ENCODE data around the gene KIF2C. TPM values are rescaled to one million over a fixed set of nuclear protein-coding genes. Genes with fewer than 3 reads are reported as not detected.
"Not testable (repeated sequence)": the region's sequence is repeated elsewhere in the genome, so short reads cannot be mapped to it uniquely, and the experiment has no call there.

The KIF2C gene
- total and polyA plus RNA-seq, 9 of the 15 experiments (the other 6 are each of a cell fraction or from before 2014, with no cell fraction given) = 84.9 to 226 (median 169) TPM

GRCh38 chr1:44792736-44793502 lies 53.3 kb downstream of the KIF2C start (continued):
- no peak for TF ChIP-seq CUX1 (CRISPR knock-in tag; IDR thresholded peaks at IDR 0.05)
- no peak for TF ChIP-seq SAP30 (IDR thresholded peaks at IDR 0.05; ENCODE audit: borderline replicate concordance, insufficient read depth, low read depth, low read length, poor library complexity, severe bottlenecking)
- TF ChIP-seq GTF2B (IDR thresholded peaks at IDR 0.05; ENCODE audit: extremely low read depth, insufficient read length) = no peak
- no peak for TF ChIP-seq NFRKB (IDR thresholded peaks at IDR 0.05; ENCODE audit: low read depth)
- no peak for TF ChIP-seq MEF2A (IDR thresholded peaks at IDR 0.05; ENCODE audit: control insufficient read depth, low read depth, low read length)
- TF ChIP-seq SRSF7 (optimal IDR thresholded peaks at IDR 0.05; ENCODE audit: low read depth, low read length) = no peak
- no peak for TF ChIP-seq JUND (IDR thresholded peaks at IDR 0.05; ENCODE audit: borderline replicate concordance, low read depth, low read length)
- TF ChIP-seq JUND (tag; IDR thresholded peaks at IDR 0.05; ENCODE audit: borderline replicate concordance, low read depth, low read length) = no peak
- no peak for TF ChIP-seq ZNF655 (CRISPR knock-in tag; IDR thresholded peaks at IDR 0.05)
- TF ChIP-seq CBX2 (IDR thresholded peaks at IDR 0.05; ENCODE audit: insufficient read depth, low read length, poor library complexity, severe bottlenecking) = no peak
- TF ChIP-seq XRCC5 (IDR thresholded peaks at IDR 0.05; ENCODE audit: low read depth, low read length) = no peak
- no peak for TF ChIP-seq NFIX (CRISPR knock-in tag; IDR thresholded peaks at IDR 0.05; ENCODE audit: low read depth)

- BruUV-seq (replicated peaks); intact Hi-C loops (cut with micrococcal nuclease); H3K27me3 ChIP-seq (ENCODE audit: control insufficient read depth in 2 of 2, insufficient read depth in 2 of 2, low read length in 2 of 2); H3K4me3 ChIP-seq; CTCF ChIA-PET (ENCODE audit: low intra/inter-chr PET ratio); DNase-seq (ENCODE audit: extremely low read depth in 1 of 4, low spot score in 3 of 4); FAIRE-seq; ATAC-seq; H3K9ac ChIP-seq (ENCODE audit: insufficient read depth in 1 of 2, low read depth in 2 of 2, low read length in 2 of 2); H3K9me1 ChIP-seq (ENCODE audit: control insufficient read depth, insufficient read depth, low read length); H3K27ac ChIP-seq (ENCODE audit: extremely low read depth, low read depth, low read length); H3K4me2 ChIP-seq (ENCODE audit: insufficient read depth, low read length); H3K9me3 ChIP-seq (replicated peaks; ENCODE audit: control insufficient read depth, insufficient read depth, low read depth, low read length); H4K20me1 ChIP-seq (replicated peaks; ENCODE audit: control insufficient read depth, insufficient read depth, low read length): not testable (repeated sequence)
- peaks cover 12% of the 10 kb centered on the region for H3K36me3 ChIP-seq (ENCODE audit: control insufficient read depth, insufficient read depth, low read length)
- H3K79me2 ChIP-seq (ENCODE audit: control insufficient read depth, insufficient read depth, low read length) = peaks cover 20% of the 10 kb centered on the region
- peaks cover 31 to 47% of the 10 kb centered on the region in 2 experiments for H3K4me1 ChIP-seq (replicated peaks in 1 of 2; ENCODE audit: control insufficient read depth in 2 of 2, insufficient read depth in 2 of 2, low read length in 2 of 2)
- WGBS (ENCODE audit: insufficient coverage, low coverage, missing lambda C conversion rate) = 75% methylated on average over 7 of the region's 8 CpGs
- peak overlapping the region; percentile 72 for H2AFZ ChIP-seq (ENCODE audit: low read depth, low read length)
- in situ Hi-C loops (cut with MboI) = loop anchor here (10.0 kb wide), 1 partner anchor 507 kb away; no protein-coding TSS in a partner anchor
- POLR2A ChIA-PET = interaction anchor here (1.1 to 16.9 kb wide), 5 partner anchors 10 to 214 kb away, joined by 5 to 594 read pairs (median 8); partner anchors contain the start of genes BTBD19 and UROD
Observed at GRCh38 chr1:44797886-44798285, 58.2 kb downstream of the KIF2C start.

Measured in K562 (cell line).